H1 (cell line): ENCODE data around the gene WDR7. TPM values are rescaled to one million over a fixed set of nuclear protein-coding genes. Genes with fewer than 3 reads are reported as not detected.

Experiments used
- CTCF ChIA-PET: fragments of 300-600 bp; sonication (Branson Sonifier 250); formaldehyde crosslinking; loops from one replicate; lab custom pipeline; 2021; ENCODE audit not compliant: partially characterized antibody; lab: Charles Lee
- POLR2A ChIA-PET: fragments of 300-600 bp; sonication (Branson Sonifier 250); formaldehyde crosslinking; loops from one replicate; lab custom pipeline; 2021; ENCODE audit warnings: inconsistent platforms; ENCODE audit not compliant: partially characterized antibody; lab: Charles Lee
- DNase-seq, 2 experiments: peaks; one replicate each; pipeline versions ENCODE4 v3.0.0 to v3.0.0-alpha.2; 2010 to 2022; ENCODE audit warnings: low spot score in 2 of 2, low read depth in 1 of 2, mixed read lengths in 1 of 2
- FAIRE-seq: peaks from 2 replicates; lab custom pipeline; 2011; peaks lifted over from hg19 to GRCh38; lab: Jason Lieb, UNC
- H2AFZ ChIP-seq: 2 replicates; pipeline ENCODE4 v1.8.1; 2012; ENCODE audit warnings: low read length, inconsistent platforms
- H2AK5ac ChIP-seq: 2 replicates; pipeline ENCODE4 v1.6.1; 2013; ENCODE audit warnings: low read depth, low read length
- H2BK120ac ChIP-seq: replicated peaks from 2 replicates; pipeline ENCODE3; 2013; ENCODE audit warnings: low read depth, low read length, inconsistent platforms
- H2BK12ac ChIP-seq: 2 replicates; pipeline ENCODE4 v1.6.1; 2013; ENCODE audit warnings: low read depth, low read length
- H2BK15ac ChIP-seq: 2 replicates; pipeline ENCODE4 v1.6.1; 2013; ENCODE audit warnings: low read length
- H2BK20ac ChIP-seq: 2 replicates; pipeline ENCODE4 v1.6.1; 2013; ENCODE audit warnings: low read length
- H2BK5ac ChIP-seq: 2 replicates; pipeline ENCODE4 v1.6.1; 2013; ENCODE audit warnings: low read depth, low read length
- H3K14ac ChIP-seq: 2 replicates; pipeline ENCODE4 v1.6.1; 2013; ENCODE audit warnings: inconsistent platforms; ENCODE audit not compliant: insufficient read length
- H3K18ac ChIP-seq: 2 replicates; pipeline ENCODE4 v1.6.1; 2013; ENCODE audit warnings: low read length; ENCODE audit errors: extremely low read depth
- H3K23ac ChIP-seq: 2 replicates; pipeline ENCODE4 v1.6.1; 2013; ENCODE audit warnings: inconsistent platforms; ENCODE audit not compliant: insufficient read length
- H3K23me2 ChIP-seq: 2 replicates; pipeline ENCODE4 v1.6.1; 2013; ENCODE audit warnings: low read depth, low read length
- H3K27ac ChIP-seq: 2 replicates; pipeline ENCODE4 v1.6.1; 2011; ENCODE audit warnings: low read depth, low read length, inconsistent platforms
- H3K27me3 ChIP-seq, 4 experiments: replicated peaks in 1 of 4; 1 replicate in 1 of 4; 2 replicates in 3 of 4; pipeline versions ENCODE4 v1.6.1 to v1.8.1; 2011 to 2013; ENCODE audit warnings: low read length in 3 of 4, mild to moderate bottlenecking in 3 of 4, inconsistent platforms in 2 of 4, mixed read lengths in 2 of 4, moderate library complexity in 1 of 4; ENCODE audit not compliant: control insufficient read depth in 3 of 4, insufficient read depth in 3 of 4; ENCODE audit errors: extremely low read depth in 1 of 4
- H3K36me3 ChIP-seq, 4 experiments: 2 replicates each; pipeline versions ENCODE4 v1.6.1 to v1.8.1; 2011 to 2013; ENCODE audit warnings: mild to moderate bottlenecking in 4 of 4, low read length in 3 of 4, moderate library complexity in 2 of 4, control low read depth in 1 of 4, inconsistent platforms in 1 of 4; ENCODE audit not compliant: insufficient read depth in 4 of 4, control insufficient read depth in 2 of 4
- H3K4ac ChIP-seq: replicated peaks from 2 replicates; pipeline ENCODE3; 2013; ENCODE audit warnings: low read length, low read depth, mixed read lengths, inconsistent platforms; ENCODE audit not compliant: insufficient read length
- H3K4me1 ChIP-seq, 4 experiments: replicated peaks in 1 of 4; 1 replicate in 1 of 4; 2 replicates in 3 of 4; pipeline versions ENCODE4 v1.6.1 to v1.8.1; 2011 to 2013; ENCODE audit warnings: low read length in 3 of 4, inconsistent platforms in 2 of 4, mixed read lengths in 1 of 4; ENCODE audit not compliant: insufficient read depth in 4 of 4, control insufficient read depth in 3 of 4
- H3K4me2 ChIP-seq, 2 experiments: 2 replicates each; pipeline versions ENCODE4 v1.6.1 to v1.8.1; 2011 to 2013; ENCODE audit warnings: low read depth in 2 of 2, low read length in 2 of 2, control low read depth in 1 of 2, inconsistent platforms in 1 of 2, mild to moderate bottlenecking in 1 of 2; ENCODE audit not compliant: insufficient read depth in 1 of 2
- H3K4me3 ChIP-seq, 4 experiments: fragments of 200-600, 300-600 bp in 1 of 4; sonication (generic), shearing (Covaris generic), sonication (Bioruptor Twin) in 1 of 4; 2 replicates each; pipeline versions ENCODE4 v1.5.1 to v1.8.1; 2011 to 2016; ENCODE audit warnings: low read length in 4 of 4, low read depth in 3 of 4, control low read depth in 2 of 4, inconsistent platforms in 2 of 4, mild to moderate bottlenecking in 2 of 4, mixed read lengths in 1 of 4, moderate library complexity in 1 of 4; ENCODE audit not compliant: insufficient read depth in 2 of 4; ENCODE audit errors: extremely low read depth in 1 of 4
- H3K56ac ChIP-seq: replicated peaks from 2 replicates; pipeline ENCODE3; 2013; ENCODE audit warnings: low read depth, mild to moderate bottlenecking, mixed read lengths, low read length, inconsistent platforms; ENCODE audit not compliant: insufficient read length
- H3K79me1 ChIP-seq: 2 replicates; pipeline ENCODE4 v1.6.1; 2013; ENCODE audit warnings: low read depth, low read length, control low read depth
- H3K79me2 ChIP-seq, 2 experiments: 2 replicates each; pipeline versions ENCODE4 v1.6.1 to v1.8.1; 2012 to 2013; ENCODE audit warnings: low read length in 2 of 2, mild to moderate bottlenecking in 2 of 2, inconsistent platforms in 1 of 2; ENCODE audit not compliant: insufficient read depth in 2 of 2, control insufficient read depth in 1 of 2
- H3K9ac ChIP-seq, 4 experiments: replicated peaks in 1 of 4; 1 replicate in 1 of 4; 2 replicates in 3 of 4; pipeline versions ENCODE4 v1.6.1 to v1.8.1; 2011 to 2013; ENCODE audit warnings: low read depth in 3 of 4, low read length in 3 of 4, control low read depth in 2 of 4, mild to moderate bottlenecking in 2 of 4, moderate library complexity in 2 of 4, inconsistent platforms in 1 of 4; ENCODE audit errors: extremely low read depth in 1 of 4
- H3K9me3 ChIP-seq, 2 experiments: 2 replicates each; pipeline versions ENCODE4 v1.6.1 to v1.8.1; 2012 to 2013; ENCODE audit warnings: mild to moderate bottlenecking in 2 of 2, moderate library complexity in 2 of 2, control low read depth in 1 of 2, inconsistent platforms in 1 of 2, low read depth in 1 of 2, low read length in 1 of 2, mixed read lengths in 1 of 2; ENCODE audit not compliant: insufficient read depth in 2 of 2
- H4K20me1 ChIP-seq, 2 experiments: replicated peaks in 1 of 2; 2 replicates each; pipeline versions ENCODE3 to v1.8.1; 2011 to 2013; ENCODE audit warnings: inconsistent platforms in 2 of 2, low read length in 2 of 2, mild to moderate bottlenecking in 1 of 2; ENCODE audit not compliant: insufficient read depth in 2 of 2, control insufficient read depth in 1 of 2
- H4K5ac ChIP-seq: 2 replicates; pipeline ENCODE4 v1.6.1; 2013; ENCODE audit warnings: low read length, low read depth, mixed read lengths, inconsistent platforms; ENCODE audit not compliant: insufficient read length
- H4K8ac ChIP-seq: 2 replicates; pipeline ENCODE4 v1.8.0; 2013; ENCODE audit warnings: mild to moderate bottlenecking, moderate library complexity, low read length, inconsistent platforms; ENCODE audit not compliant: insufficient read depth; ENCODE audit errors: extremely low read depth
- H4K91ac ChIP-seq: replicated peaks from 2 replicates; pipeline ENCODE3; 2013; ENCODE audit warnings: low read length, mixed read lengths, inconsistent platforms; ENCODE audit not compliant: insufficient read length
- EGR1 ChIP-seq: IDR thresholded peaks from 2 replicates; pipeline ENCODE4 v1.6.1; 2011; ENCODE audit warnings: low read depth, low read length, borderline replicate concordance
- WGBS, 2 experiments: shearing (Covaris generic) in 1 of 2; methylation state at CpG; one replicate each; pipeline versions ENCODE4 v1.1.6 to v1.1.7; 2013 to 2015; ENCODE audit warnings: low lambda C conversion rate in 2 of 2, mixed read lengths in 2 of 2, inconsistent platforms in 1 of 2, low coverage in 1 of 2, missing lambda C conversion rate in 1 of 2; ENCODE audit not compliant: insufficient replicate concordance in 2 of 2, insufficient coverage in 1 of 2, insufficient read length in 1 of 2; ENCODE audit errors: extremely low coverage in 1 of 2, missing lambda C conversion rate in 1 of 2; 5-methylcytosine and 5-hydroxymethylcytosine counted together
- polyA plus RNA-seq, 7 experiments: library from polyadenylated mRNA; depleted of rRNA in 3 of 7; stranded (reverse) in 5 of 7; unstranded in 2 of 7; fragments of >200 nt in 5 of 7; fragments of 200-250 nt in 2 of 7; gene quantifications; 1 replicate in 5 of 7; 2 replicates in 1 of 7; 4 replicates in 1 of 7; pipeline versions ENCODE4 v1.2.1 to v1.2.3, GENCODE V29; 2011 to 2013; ENCODE audit warnings: missing spikeins in 2 of 7, mixed read lengths in 2 of 7
- total RNA-seq: library from RNA; stranded (reverse); fragmentation: NEBNext Ultra II Directional; extraction: Animal tissue kit (Norgen Biotek cat#: 25700); gene quantifications from 2 replicates; pipeline ENCODE4 v1.2.1, GENCODE V29; 2021
- TF ChIP-seq, protein P1 (sequence below), 3 experiments: IDR thresholded peaks; 1 replicate in 2 of 3; 2 replicates in 1 of 3; pipeline versions ENCODE4 v1.5.1 to v1.6.1; 2011; ENCODE audit warnings: low read length in 3 of 3, mild to moderate bottlenecking in 3 of 3, inconsistent platforms in 2 of 3, low read depth in 1 of 3, moderate library complexity in 1 of 3; ENCODE audit not compliant: insufficient read depth in 1 of 3; ENCODE audit errors: control extremely low read depth in 1 of 3

WDR7 gene
- total and polyA plus RNA-seq, 2 of the 8 experiments (the other 6 are each of a cell fraction or from before 2014, with no cell fraction given): 5.5 to 15.2 TPM

DNA sequence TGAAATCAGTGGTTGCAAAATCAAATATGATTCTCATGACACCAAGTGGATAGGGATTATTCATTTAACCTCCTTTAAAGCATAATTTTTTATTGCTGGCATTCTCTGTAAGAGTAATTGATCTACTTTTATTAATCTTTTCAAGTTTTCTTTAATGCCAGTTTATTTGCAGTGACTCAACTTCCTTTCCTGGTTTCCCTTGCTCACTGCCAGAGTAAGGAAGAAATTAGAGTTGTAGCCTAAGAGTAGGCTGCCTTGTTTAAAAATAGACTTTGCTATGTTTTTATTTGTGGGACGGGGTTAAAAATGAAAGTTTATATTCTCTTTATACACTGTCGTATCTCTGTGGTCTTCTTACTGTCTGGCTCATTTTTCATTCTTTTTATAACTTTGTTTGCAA lies 148.6 kb downstream of the WDR7 start:
- ChIA-PET CTCF (interaction anchor here (0.5 to 1.0 kb wide), 3 partner anchors 10 to 945 kb away, joined by 3 to 5 read pairs (median 3); no protein-coding TSS in a partner anchor), POLR2A (no interaction called here)
- Histone ChIP-seq H3K4me2 (no peak overlapping the region), H4K5ac (no peak overlapping the region), H3K56ac (no peak overlapping the region), H3K4me3 (no peak overlapping the region), H3K14ac (no peak overlapping the region), H3K4me1 (no peaks in the 10 kb centered on the region), H3K23ac (no peak overlapping the region), H2AK5ac (no peak overlapping the region), H3K79me1 (no peaks in the 10 kb centered on the region), H2BK20ac (no peak overlapping the region), H4K91ac (no peak overlapping the region), H4K20me1 (no peaks in the 10 kb centered on the region), H3K9me3 (no peaks in the 10 kb centered on the region), H3K27ac (no peak overlapping the region), H2BK15ac (no peak overlapping the region), H3K4ac (no peak overlapping the region), H4K8ac (no peak overlapping the region), H2BK120ac (no peak overlapping the region), H2AFZ (no peak overlapping the region), H3K23me2 (no peaks in the 10 kb centered on the region), H3K18ac (no peak overlapping the region), H2BK5ac (no peak overlapping the region), H3K79me2 (no peaks in the 10 kb centered on the region), H3K36me3 (no peaks in the 10 kb centered on the region), H3K9ac (no peak overlapping the region), H3K27me3 (no peaks in the 10 kb centered on the region), H2BK12ac (no peak overlapping the region)
- no peak for FAIRE-seq
- DNase-seq: no peak
- WGBS, 2 experiments: 92% methylated on average over 2 of the region's 2 CpGs; no CpG with 5 or more reads in 1 of the 2 experiments
- TF ChIP-seq EGR1: no peak
- TF ChIP-seq, protein P1, sequence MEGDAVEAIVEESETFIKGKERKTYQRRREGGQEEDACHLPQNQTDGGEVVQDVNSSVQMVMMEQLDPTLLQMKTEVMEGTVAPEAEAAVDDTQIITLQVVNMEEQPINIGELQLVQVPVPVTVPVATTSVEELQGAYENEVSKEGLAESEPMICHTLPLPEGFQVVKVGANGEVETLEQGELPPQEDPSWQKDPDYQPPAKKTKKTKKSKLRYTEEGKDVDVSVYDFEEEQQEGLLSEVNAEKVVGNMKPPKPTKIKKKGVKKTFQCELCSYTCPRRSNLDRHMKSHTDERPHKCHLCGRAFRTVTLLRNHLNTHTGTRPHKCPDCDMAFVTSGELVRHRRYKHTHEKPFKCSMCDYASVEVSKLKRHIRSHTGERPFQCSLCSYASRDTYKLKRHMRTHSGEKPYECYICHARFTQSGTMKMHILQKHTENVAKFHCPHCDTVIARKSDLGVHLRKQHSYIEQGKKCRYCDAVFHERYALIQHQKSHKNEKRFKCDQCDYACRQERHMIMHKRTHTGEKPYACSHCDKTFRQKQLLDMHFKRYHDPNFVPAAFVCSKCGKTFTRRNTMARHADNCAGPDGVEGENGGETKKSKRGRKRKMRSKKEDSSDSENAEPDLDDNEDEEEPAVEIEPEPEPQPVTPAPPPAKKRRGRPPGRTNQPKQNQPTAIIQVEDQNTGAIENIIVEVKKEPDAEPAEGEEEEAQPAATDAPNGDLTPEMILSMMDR (IDR thresholded peaks at IDR 0.05; ENCODE audit: control extremely low read depth in 1 of 3, insufficient read depth in 1 of 3, low read depth in 1 of 3, low read length in 3 of 3): no peak
